PFSK-1 (cell line): ENCODE data around the gene PHF19.

ENCODE experiments used
- POLR2AphosphoS5 ChIP-seq: IDR thresholded peaks from 2 replicates; pipeline ENCODE4 v1.6.1; 2012; ENCODE audit warnings: low read depth, mild to moderate bottlenecking, control low read depth, low read length, moderate library complexity
- REST ChIP-seq, 2 experiments: IDR thresholded peaks; 2 replicates each; pipeline versions ENCODE4 v1.6.1 to v1.8.0; 2011 to 2012; ENCODE audit warnings: low read depth in 2 of 2, low read length in 2 of 2, control low read depth in 1 of 2, inconsistent platforms in 1 of 2, mild to moderate bottlenecking in 1 of 2, moderate library complexity in 1 of 2; ENCODE audit not compliant: insufficient read depth in 1 of 2
- SIN3A ChIP-seq: IDR thresholded peaks from 2 replicates; pipeline ENCODE4 v1.6.1; 2012; ENCODE audit warnings: mild to moderate bottlenecking, low read length, moderate library complexity, borderline replicate concordance; ENCODE audit not compliant: insufficient read depth
- TAF1 ChIP-seq: IDR thresholded peaks from 2 replicates; pipeline ENCODE4 v1.6.1; 2012; ENCODE audit warnings: low read length, control low read depth, borderline replicate concordance; ENCODE audit not compliant: insufficient read depth

- TF ChIP-seq SIN3A (no peak), POLR2AphosphoS5 (no peak), TAF1 (no peak), REST (IDR thresholded peaks at IDR 0.05; ENCODE audit: insufficient read depth in 1 of 2, low read depth in 2 of 2, low read length in 2 of 2) (no peak)
These were observed 11.8 kb downstream of the PHF19 start for GRCh38 chr9:120865176-120865575.
